Dendritic cell treated with granulocyte-macrophage colony-stimulating factor and Interleukin-4, amounts not matched to agents 40 ng/mL and 50 ng/mL, for 4 days (primary cell): ENCODE measurements around the gene RPL11.
A peak's percentile ranks its signal among the peaks of the same experiment; 100 is the strongest.
"Not testable (repeated sequence)": the region's sequence is repeated elsewhere in the genome, so short reads cannot be mapped to it uniquely, and the experiment has no call there.

ENCODE experiments used
- H3K27ac Mint-ChIP-seq: one replicate; pipeline ENCODE4 v1.8.0; 2022; ENCODE audit warnings: mild to moderate bottlenecking, mixed read lengths
- H3K27me3 Mint-ChIP-seq: one replicate; pipeline ENCODE4 v1.8.0; 2022; ENCODE audit warnings: mild to moderate bottlenecking, mixed read lengths
- H3K36me3 Mint-ChIP-seq: one replicate; pipeline ENCODE4 v1.8.0; 2022; ENCODE audit warnings: low read depth, mixed read lengths
- H3K4me1 Mint-ChIP-seq: one replicate; pipeline ENCODE4 v1.8.0; 2022; ENCODE audit warnings: low read depth, mixed read lengths
- H3K4me3 Mint-ChIP-seq: one replicate; pipeline ENCODE4 v1.8.0; 2022; ENCODE audit warnings: mild to moderate bottlenecking, moderate library complexity, mixed read lengths
- H3K9me3 Mint-ChIP-seq: one replicate; pipeline ENCODE4 v1.8.0; 2022; ENCODE audit warnings: mixed read lengths
- intact Hi-C: fragments of 100-400 bp; cut with micrococcal nuclease; formaldehyde crosslinking; loops from one replicate; pipeline ENCODE4 v1.15.0; 2022

Gene RPL11

DNA sequence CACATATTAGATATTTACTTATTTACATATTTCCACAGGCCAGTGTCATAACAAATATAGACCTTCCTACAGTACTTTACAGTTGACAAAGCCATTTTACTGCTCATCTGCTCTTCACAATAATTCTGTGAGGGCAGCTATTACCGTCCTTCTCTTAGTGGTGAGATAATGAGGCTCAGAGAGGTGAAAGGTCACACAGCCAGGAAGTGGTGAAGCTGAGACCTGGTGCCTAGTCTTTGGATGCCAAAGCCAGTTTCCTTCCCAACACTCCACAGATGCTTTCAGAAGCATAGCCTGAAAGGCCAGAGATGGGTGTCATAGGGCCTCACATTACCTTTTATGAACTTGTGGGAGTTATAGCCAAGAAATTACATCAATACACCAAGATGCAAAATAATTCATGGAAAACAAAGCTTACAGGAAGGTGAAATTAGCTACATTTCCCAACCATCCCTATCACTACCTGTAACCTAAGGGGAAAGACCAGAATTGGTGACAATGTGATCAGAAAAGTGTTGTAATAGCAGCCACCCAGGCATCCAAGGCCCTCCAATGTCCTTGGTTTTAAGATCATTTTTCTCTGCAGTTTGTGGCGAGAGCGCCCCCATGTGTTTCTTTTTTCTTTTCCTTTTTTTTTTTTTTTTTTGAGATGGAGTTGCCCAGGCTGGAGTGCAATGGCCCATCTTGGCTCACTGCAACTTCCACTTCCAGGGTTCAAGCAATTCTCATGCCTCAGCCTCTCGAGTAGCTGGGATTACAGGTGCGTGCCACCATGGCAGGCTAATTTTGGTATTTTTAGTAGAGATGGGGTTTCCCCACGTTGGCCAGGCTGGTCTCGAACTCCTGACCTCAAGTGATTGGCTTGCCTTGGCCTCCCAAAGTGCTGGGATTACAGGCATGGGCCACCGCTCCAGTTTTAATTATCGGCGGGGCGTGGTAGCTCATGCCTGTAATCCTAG is 26.5 kb upstream of the RPL11 start:
- intact Hi-C loops = no loop called here
- peaks cover 3% of the 10 kb centered on the region for H3K9me3 Mint-ChIP-seq
- H3K4me1 Mint-ChIP-seq = no peaks in the 10 kb centered on the region
- no peak overlapping the region for H3K27ac Mint-ChIP-seq
- H3K4me3 Mint-ChIP-seq = no peak overlapping the region
- peaks cover 3% of the 10 kb centered on the region for H3K27me3 Mint-ChIP-seq
- H3K36me3 Mint-ChIP-seq = no peaks in the 10 kb centered on the region

DNA sequence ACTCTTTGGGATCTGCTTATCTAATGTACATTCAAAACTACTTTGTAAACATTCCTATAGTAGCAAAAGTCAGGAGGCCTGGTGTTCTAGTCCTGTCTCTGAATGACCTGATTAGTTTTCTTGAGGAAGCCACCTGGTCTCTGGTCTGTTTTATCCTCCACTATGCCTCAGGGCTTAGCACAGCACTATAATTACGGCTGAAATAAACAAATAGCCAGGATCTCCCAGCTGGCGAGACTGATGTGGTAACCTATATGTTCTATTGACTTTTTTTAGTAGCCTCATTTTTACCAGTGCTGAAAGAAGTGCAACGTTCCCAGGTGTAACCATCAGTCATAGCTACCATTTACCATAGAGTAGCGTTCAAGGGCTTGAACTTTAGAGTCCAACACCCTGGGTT is 24.2 kb upstream of the RPL11 start:
- intact Hi-C loops = no loop called here
- Mint-ChIP-seq H3K4me1 (no peaks in the 10 kb centered on the region), H3K36me3 (no peaks in the 10 kb centered on the region), H3K27ac (no peak overlapping the region), H3K9me3 (peaks cover 9% of the 10 kb centered on the region), H3K4me3 (no peak overlapping the region), H3K27me3 (peaks cover 9% of the 10 kb centered on the region)

DNA sequence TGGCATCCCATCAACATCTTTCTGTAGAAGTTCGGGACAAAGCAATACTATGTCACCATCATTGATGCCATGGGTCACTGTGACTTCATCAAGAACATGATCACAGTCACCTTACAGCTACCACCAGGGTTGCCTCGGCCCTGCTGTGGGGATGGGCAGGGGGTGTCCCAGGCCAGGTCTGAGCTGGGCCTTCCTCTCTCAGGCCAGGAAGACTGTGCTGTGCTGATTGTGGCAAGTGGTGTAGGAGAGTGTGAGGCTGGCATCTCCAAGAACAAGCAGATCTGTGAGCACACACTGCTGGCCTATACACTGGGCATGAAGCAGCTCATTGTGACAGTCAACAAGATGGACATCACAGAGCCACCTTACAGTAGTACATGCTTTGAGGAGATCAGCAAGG is 20.9 kb upstream of the RPL11 start:
- H3K9me3 Mint-ChIP-seq = peaks cover 9% of the 10 kb centered on the region
- peaks cover 11% of the 10 kb centered on the region for H3K27me3 Mint-ChIP-seq
- intact Hi-C loops = no loop called here
- H3K27ac Mint-ChIP-seq = no peak overlapping the region
- no peaks in the 10 kb centered on the region for H3K4me1 Mint-ChIP-seq
- no peak overlapping the region for H3K4me3 Mint-ChIP-seq
- no peaks in the 10 kb centered on the region for H3K36me3 Mint-ChIP-seq

DNA sequence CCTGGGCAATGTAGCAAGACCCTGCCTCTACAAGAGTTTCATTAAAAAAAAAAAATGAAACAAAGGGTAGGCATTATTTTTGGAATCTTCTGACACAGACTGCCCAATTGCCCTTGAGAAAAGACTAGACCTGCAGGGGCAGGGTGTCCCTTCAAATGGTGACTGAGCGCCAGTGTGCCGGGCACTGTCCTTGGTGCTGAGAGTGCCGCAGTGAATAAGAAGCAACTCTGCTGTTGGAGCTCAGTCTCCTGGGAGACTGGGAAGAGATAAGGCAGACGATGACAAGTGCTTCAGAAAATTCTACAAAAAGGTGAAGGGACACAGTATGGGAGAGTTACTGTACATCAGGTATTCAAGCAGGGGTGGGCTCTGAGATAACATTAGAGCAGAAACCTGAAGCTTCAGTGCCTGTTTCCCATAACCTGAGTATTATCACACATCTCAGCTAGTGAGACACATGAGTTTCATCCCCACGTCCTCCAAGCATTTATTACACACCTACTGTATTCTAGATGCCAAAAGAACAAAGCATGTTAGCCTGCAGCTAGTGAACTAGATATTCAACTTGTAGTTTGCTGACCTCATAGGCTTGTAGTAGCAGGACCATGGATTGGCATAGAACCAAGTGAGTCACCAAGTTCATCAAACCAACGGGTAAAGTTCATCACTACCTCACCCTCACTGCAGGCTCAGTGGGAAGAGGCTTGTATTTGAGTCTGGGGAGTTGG is 18.4 kb upstream of the RPL11 start:
- H3K9me3 Mint-ChIP-seq = peaks cover 9% of the 10 kb centered on the region
- peaks cover 18% of the 10 kb centered on the region for H3K27me3 Mint-ChIP-seq
- no peaks in the 10 kb centered on the region for H3K36me3 Mint-ChIP-seq
- intact Hi-C loops = no loop called here
- H3K4me1 Mint-ChIP-seq = no peaks in the 10 kb centered on the region
- H3K4me3 Mint-ChIP-seq = no peak overlapping the region
- no peak overlapping the region for H3K27ac Mint-ChIP-seq

DNA sequence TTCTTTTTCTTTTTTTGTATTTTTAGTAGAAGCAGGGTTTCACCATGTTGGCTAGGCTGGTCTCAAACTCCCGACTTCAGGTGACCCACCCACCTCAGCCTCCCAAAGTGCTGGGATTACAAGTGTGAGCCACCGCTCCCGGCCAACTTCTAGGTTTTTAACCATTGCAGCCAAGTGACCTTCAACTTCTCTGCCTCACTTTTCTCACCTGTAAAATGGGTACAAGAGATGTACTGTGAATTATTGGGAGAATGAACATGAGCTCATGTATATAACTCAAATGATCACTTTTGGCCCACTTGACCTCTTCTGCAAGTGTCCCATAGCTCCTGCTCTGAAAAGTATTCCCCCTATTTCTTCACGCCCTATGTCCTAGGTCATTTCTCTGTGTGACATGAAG is 11.8 kb upstream of the RPL11 start:
- Mint-ChIP-seq H3K27ac (no peak overlapping the region), H3K36me3 (no peaks in the 10 kb centered on the region), H3K4me3 (no peak overlapping the region), H3K4me1 (no peaks in the 10 kb centered on the region), H3K9me3 (no peaks in the 10 kb centered on the region), H3K27me3 (peaks cover 35% of the 10 kb centered on the region)
- intact Hi-C loops = no loop called here

DNA sequence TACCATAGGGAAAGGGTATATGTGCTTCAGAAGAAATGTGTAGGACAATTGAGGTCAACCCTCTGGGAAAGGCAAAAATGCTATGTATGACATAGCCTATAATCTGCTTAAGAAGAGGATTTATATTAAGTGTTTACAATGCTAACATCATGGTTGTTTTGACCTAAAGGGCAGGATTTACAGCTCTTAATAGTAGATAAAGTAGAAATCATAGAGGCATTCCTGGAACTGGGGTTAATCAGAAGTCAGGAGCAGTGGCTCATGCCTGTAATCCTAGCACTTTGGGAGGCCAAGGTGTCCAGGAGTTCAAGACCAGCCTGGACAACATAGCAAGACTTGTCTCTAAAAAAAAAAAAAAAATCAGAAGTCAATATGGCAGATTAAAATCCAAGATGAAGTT is 8.7 kb upstream of the RPL11 start:
- Mint-ChIP-seq H3K4me3 (no peak overlapping the region), H3K9me3 (no peaks in the 10 kb centered on the region), H3K36me3 (no peaks in the 10 kb centered on the region), H3K27me3 (peaks cover 41% of the 10 kb centered on the region), H3K27ac (no peak overlapping the region), H3K4me1 (no peaks in the 10 kb centered on the region)
- intact Hi-C loops = no loop called here

DNA sequence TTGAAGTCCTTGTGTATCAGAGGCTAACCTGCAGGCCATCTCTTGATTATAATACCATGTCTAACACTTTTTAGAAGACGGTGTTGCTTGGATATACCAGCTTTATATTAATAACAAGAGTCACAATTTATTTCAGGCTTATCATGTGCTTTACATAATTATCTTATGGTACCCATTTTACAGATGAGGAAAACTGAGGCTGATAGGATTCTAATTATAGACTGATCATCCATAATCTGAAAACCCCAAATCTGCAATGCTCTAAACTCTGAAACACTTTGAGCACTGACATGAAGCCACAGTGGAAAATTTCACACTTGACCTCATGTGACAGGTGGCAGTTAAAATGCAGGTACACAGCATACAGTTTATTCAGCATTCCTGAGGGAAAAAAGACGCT is 7.2 kb upstream of the RPL11 start:
- Mint-ChIP-seq H3K27ac (no peak overlapping the region), H3K27me3 (peaks cover 42% of the 10 kb centered on the region), H3K4me3 (no peak overlapping the region), H3K4me1 (no peaks in the 10 kb centered on the region), H3K9me3 (no peaks in the 10 kb centered on the region), H3K36me3 (no peaks in the 10 kb centered on the region)
- intact Hi-C loops = no loop called here

DNA sequence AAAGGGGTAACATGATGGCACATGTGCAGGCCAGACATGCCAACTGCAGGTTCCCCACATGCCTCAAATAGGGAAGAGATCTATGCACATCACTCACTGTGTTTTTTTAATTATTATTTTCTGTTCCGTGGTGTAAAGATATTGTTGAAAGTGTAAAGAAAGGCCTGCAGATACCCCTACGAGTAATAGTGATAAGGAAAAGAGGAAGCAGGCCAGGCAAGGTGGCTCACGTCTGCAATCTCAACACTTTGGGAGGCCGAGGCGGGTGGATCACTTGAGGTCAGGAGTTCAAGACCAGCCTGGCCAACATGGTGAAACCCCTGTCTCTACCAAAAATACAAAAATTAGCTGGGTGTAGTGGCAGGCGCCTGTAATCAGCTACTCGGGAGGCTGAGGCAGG is 6.4 kb upstream of the RPL11 start:
- H3K4me3 Mint-ChIP-seq, H3K36me3 Mint-ChIP-seq, H3K9me3 Mint-ChIP-seq, H3K4me1 Mint-ChIP-seq, intact Hi-C loops, H3K27ac Mint-ChIP-seq: not testable (repeated sequence)
- H3K27me3 Mint-ChIP-seq = peaks cover 37% of the 10 kb centered on the region

DNA sequence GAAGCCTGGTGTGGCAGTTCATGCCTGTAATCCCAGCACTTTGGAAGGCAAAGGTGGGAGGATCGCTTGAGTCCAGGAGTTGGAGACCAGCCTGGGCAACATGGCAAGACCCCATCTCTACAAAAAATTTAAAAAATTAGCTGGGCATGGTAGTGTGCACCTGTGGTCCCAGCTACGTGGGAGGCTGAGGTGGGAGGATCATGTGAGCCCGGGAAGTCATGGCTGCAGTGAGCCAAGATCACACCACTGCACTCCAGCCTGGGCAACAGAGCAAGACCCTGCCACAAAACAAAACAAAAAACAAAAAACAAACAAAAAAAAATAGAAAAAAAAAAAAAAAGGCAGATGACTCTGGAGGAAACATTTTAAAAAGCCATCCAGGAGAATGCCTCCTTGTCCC is 3.9 kb upstream of the RPL11 start:
- not testable (repeated sequence) for H3K27ac Mint-ChIP-seq, H3K4me3 Mint-ChIP-seq

DNA sequence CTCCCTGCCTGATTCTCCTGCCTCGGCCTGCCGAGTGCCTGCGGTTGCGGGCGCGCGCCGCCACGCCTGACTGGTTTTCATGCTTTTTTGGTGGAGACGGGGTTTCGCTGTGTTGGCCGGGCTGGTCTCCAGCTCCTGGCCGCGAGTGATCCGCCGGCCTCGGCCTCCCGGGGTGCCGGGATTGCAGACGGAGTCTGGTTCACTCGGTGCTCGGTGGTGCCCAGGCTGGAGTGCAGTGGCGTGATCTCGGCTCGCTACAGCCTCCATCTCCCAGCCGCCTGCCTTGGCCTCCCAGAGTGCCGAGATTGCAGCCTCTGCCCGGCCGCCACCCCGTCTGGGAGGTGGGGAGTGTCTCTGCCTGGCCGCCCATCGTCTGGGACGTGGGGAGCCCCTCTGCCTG is 3.3 kb upstream of the RPL11 start:
- H3K4me3 Mint-ChIP-seq, H3K27ac Mint-ChIP-seq, H3K9me3 Mint-ChIP-seq, intact Hi-C loops: not testable (repeated sequence)
- Mint-ChIP-seq H3K4me1 (peaks cover 12% of the 10 kb centered on the region), H3K27me3 (peaks cover 18% of the 10 kb centered on the region), H3K36me3 (peaks cover 17% of the 10 kb centered on the region)

More for the DNA sequence above, 3.9 kb upstream of the RPL11 start:
- peaks cover 11% of the 10 kb centered on the region for H3K36me3 Mint-ChIP-seq
- H3K9me3 Mint-ChIP-seq, intact Hi-C loops, H3K4me1 Mint-ChIP-seq: not testable (repeated sequence)
- peaks cover 21% of the 10 kb centered on the region for H3K27me3 Mint-ChIP-seq

DNA sequence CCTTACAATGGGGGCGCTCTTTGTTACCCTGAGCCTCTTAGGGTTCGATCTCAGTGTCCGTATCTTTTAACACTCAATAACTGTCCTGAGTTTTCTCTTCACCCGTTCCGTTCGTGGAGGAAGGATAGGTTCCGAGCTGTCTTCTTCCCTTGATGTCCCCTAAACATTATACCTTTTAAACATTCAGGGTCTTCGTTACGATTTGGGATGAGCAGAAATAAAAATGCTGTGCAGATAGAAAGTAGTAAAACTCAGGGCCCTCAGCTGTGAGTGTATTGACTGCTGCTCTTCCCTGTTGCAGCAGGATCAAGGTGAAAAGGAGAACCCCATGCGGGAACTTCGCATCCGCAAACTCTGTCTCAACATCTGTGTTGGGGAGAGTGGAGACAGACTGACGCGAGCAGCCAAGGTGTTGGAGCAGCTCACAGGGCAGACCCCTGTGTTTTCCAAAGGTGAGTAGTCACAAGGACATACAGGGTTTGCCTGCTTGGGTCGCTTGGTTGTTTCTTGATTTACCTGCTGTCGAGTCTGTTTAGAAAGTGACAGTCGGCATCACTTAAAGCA is 784 bp downstream of the RPL11 start:
- peak overlapping the region; percentile 94 for H3K27ac Mint-ChIP-seq
- H3K27me3 Mint-ChIP-seq = peaks cover 7% of the 10 kb centered on the region
- H3K36me3 Mint-ChIP-seq = peaks cover 58% of the 10 kb centered on the region
- peak overlapping the region; percentile 90 for H3K4me3 Mint-ChIP-seq
- H3K4me1 Mint-ChIP-seq = peaks cover 50% of the 10 kb centered on the region
- intact Hi-C loops = loop anchor here (5.0 kb wide), 1 partner anchor 50 kb away; the partner anchor contains the start of gene ELOA
- H3K9me3 Mint-ChIP-seq = no peaks in the 10 kb centered on the region

DNA sequence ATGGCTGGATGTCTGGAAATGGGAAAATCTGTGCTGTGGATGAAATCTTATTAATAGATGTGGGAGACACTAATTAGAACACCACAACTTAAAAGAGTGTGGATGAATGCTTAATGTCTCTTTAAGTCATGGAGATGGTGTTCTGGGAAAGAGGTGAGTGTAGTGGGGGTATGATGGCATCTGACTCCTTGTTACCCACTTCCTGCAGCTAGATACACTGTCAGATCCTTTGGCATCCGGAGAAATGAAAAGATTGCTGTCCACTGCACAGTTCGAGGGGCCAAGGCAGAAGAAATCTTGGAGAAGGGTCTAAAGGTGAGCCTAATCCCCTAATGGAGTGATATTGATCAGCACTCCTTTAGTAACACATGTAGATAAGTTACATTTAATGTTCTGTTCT is 2.0 kb downstream of the RPL11 start:
- Mint-ChIP-seq H3K4me3 (no peak overlapping the region), H3K27ac (no peak overlapping the region), H3K27me3 (no peaks in the 10 kb centered on the region), H3K36me3 (peaks cover 71% of the 10 kb centered on the region), H3K4me1 (peaks cover 52% of the 10 kb centered on the region), H3K9me3 (no peaks in the 10 kb centered on the region)
- intact Hi-C loops = loop anchor here (5.0 kb wide), 1 partner anchor 49 kb away; the partner anchor contains the start of gene ELOA

DNA sequence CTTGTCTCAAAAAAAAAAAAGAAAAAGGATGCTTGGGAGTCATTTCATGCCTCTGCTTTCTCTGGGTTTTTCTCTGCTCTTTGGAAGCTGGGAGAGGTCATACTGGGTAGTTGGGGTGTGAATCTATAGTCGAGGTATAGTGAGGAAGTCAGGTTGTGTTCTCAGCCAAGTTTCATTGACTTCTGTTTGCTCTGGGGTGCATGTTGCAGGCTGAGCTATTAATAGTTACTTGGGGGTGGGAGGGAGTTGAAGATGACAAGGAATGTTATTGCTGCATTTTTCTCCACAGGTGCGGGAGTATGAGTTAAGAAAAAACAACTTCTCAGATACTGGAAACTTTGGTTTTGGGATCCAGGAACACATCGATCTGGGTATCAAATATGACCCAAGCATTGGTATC is 2.8 kb downstream of the RPL11 start:
- Mint-ChIP-seq H3K27ac (peak overlapping the region; percentile 30), H3K27me3 (no peaks in the 10 kb centered on the region), H3K4me1 (peaks cover 52% of the 10 kb centered on the region), H3K4me3 (no peak overlapping the region), H3K36me3 (peaks cover 77% of the 10 kb centered on the region), H3K9me3 (no peaks in the 10 kb centered on the region)
- intact Hi-C loops = loop anchor here (5.0 kb wide), 1 partner anchor 48 kb away; the partner anchor contains the start of gene ELOA

DNA sequence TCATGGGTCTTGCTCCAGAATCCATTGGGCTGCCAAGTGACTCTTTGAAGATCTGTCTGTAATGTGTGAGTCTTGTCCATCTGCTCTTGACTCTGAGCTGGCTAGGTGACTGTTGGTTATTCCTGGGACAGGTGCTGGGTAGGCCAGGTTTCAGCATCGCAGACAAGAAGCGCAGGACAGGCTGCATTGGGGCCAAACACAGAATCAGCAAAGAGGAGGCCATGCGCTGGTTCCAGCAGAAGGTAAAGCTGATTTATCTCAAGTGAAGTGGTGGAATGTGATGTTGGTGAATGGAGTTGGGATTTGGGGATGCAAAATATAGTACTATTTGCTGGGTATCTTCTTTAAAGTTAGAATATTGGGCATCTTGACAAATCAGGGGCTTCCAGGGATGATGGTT is 4.1 kb downstream of the RPL11 start:
- intact Hi-C loops = no loop called here
- H3K27ac Mint-ChIP-seq = no peak overlapping the region
- peaks cover 90% of the 10 kb centered on the region for H3K36me3 Mint-ChIP-seq
- H3K4me3 Mint-ChIP-seq = no peak overlapping the region
- peaks cover 52% of the 10 kb centered on the region for H3K4me1 Mint-ChIP-seq
- no peaks in the 10 kb centered on the region for H3K27me3 Mint-ChIP-seq
- no peaks in the 10 kb centered on the region for H3K9me3 Mint-ChIP-seq
